NCI-H2081 treated with DMSO at 0.1 percent for 48 hours (cell line): ENCODE measurements around the gene CFAP46.
"Not testable (repeated sequence)": the region's sequence is repeated elsewhere in the genome, so short reads cannot be mapped to it uniquely, and the experiment has no call there.

Experiments
- DNase-seq: peaks from one replicate; lab custom pipeline; 2025; lab: John Stamatoyannopoulos, UW

Gene CFAP46

GRCh38 chr10:132861116-132861691 is 81.2 kb downstream of the CFAP46 start:
- no peak for DNase-seq

GRCh38 chr10:132860532-132860931 is 81.8 kb downstream of the CFAP46 start:
- no peak for DNase-seq

GRCh38 chr10:132859084-132859855 is 83.1 kb downstream of the CFAP46 start:
- DNase-seq: no peak

GRCh38 chr10:132858121-132859081 is 84.0 kb downstream of the CFAP46 start:
- no peak for DNase-seq

GRCh38 chr10:132856869-132857524 is 85.4 kb downstream of the CFAP46 start:
- no peak for DNase-seq

- no peak for DNase-seq
Observed at GRCh38 chr10:132855889-132856288, 86.5 kb downstream of the CFAP46 start.

GRCh38 chr10:132851451-132851850 is 90.9 kb downstream of the CFAP46 start:
- DNase-seq: no peak

GRCh38 chr10:132850896-132851295 is 91.5 kb downstream of the CFAP46 start:
- no peak for DNase-seq

GRCh38 chr10:132850246-132850645 is 92.1 kb downstream of the CFAP46 start:
- no peak for DNase-seq

GRCh38 chr10:132849546-132850031 is 92.8 kb downstream of the CFAP46 start:
- no peak for DNase-seq

GRCh38 chr10:132848951-132849545 is 93.3 kb downstream of the CFAP46 start:
- no peak for DNase-seq

GRCh38 chr10:132848291-132848701 is 94.1 kb downstream of the CFAP46 start:
- no peak for DNase-seq

GRCh38 chr10:132847856-132848255 is 94.5 kb downstream of the CFAP46 start:
- DNase-seq: no peak

- DNase-seq: no peak
Observed at GRCh38 chr10:132847416-132847777, 95.0 kb downstream of the CFAP46 start.

- DNase-seq: no peak
Observed at GRCh38 chr10:132846631-132847415, 95.5 kb downstream of the CFAP46 start.

GRCh38 chr10:132845780-132846595 is 96.4 kb downstream of the CFAP46 start:
- no peak for DNase-seq

GRCh38 chr10:132845041-132845551 is 97.3 kb downstream of the CFAP46 start:
- no peak for DNase-seq

GRCh38 chr10:132844069-132844809 is 98.1 kb downstream of the CFAP46 start:
- no peak for DNase-seq

GRCh38 chr10:132843276-132843675 is 99.1 kb downstream of the CFAP46 start:
- DNase-seq: not testable (repeated sequence)
